Measurements from ENCODE around the gene FBXW11.

The FBXW11 gene

GRCh38 chr5:172044631-172045314 is 38.3 kb upstream of the FBXW11 start:
- H3K9ac ChIP-seq (ENCODE audit: low read depth, low read length, poor library complexity, severe bottlenecking) = no peak overlapping the region
- TF ChIP-seq, protein P1, sequence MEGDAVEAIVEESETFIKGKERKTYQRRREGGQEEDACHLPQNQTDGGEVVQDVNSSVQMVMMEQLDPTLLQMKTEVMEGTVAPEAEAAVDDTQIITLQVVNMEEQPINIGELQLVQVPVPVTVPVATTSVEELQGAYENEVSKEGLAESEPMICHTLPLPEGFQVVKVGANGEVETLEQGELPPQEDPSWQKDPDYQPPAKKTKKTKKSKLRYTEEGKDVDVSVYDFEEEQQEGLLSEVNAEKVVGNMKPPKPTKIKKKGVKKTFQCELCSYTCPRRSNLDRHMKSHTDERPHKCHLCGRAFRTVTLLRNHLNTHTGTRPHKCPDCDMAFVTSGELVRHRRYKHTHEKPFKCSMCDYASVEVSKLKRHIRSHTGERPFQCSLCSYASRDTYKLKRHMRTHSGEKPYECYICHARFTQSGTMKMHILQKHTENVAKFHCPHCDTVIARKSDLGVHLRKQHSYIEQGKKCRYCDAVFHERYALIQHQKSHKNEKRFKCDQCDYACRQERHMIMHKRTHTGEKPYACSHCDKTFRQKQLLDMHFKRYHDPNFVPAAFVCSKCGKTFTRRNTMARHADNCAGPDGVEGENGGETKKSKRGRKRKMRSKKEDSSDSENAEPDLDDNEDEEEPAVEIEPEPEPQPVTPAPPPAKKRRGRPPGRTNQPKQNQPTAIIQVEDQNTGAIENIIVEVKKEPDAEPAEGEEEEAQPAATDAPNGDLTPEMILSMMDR (conservative IDR thresholded peaks at IDR 0.05; ENCODE audit: low read length) = no peak
- no peak overlapping the region for H3K4me3 ChIP-seq (ENCODE audit: low read length, poor library complexity, severe bottlenecking)
- H3K9me3 ChIP-seq (ENCODE audit: insufficient read depth, low read depth, low read length) = no peaks in the 10 kb centered on the region
- no peak overlapping the region for H2AFZ ChIP-seq (ENCODE audit: low read length)
- no peaks in the 10 kb centered on the region for H3F3A ChIP-seq (ENCODE audit: low read depth)
- H3K4me1 ChIP-seq (ENCODE audit: insufficient read depth, low read length, poor library complexity, severe bottlenecking) = no peaks in the 10 kb centered on the region
- no peaks in the 10 kb centered on the region for H3K27me3 ChIP-seq (ENCODE audit: insufficient read depth, low read length, poor library complexity, severe bottlenecking)
- H3K4me2 ChIP-seq (ENCODE audit: low read depth, low read length, poor library complexity, severe bottlenecking) = no peak overlapping the region
- no peaks in the 10 kb centered on the region for H4K20me1 ChIP-seq (ENCODE audit: insufficient read depth, low read length, poor library complexity, severe bottlenecking)
- H3K9me2 ChIP-seq (replicated peaks; ENCODE audit: low read depth, low read length) = no peaks in the 10 kb centered on the region
- H3K79me2 ChIP-seq (ENCODE audit: insufficient read depth, low read length) = no peaks in the 10 kb centered on the region
- peaks cover 34% of the 10 kb centered on the region; the same call in 1 of the 2 replicates for H3K36me3 ChIP-seq (ENCODE audit: insufficient read depth, low read length)

GRCh38 chr5:172043865-172044264 is 37.4 kb upstream of the FBXW11 start:
- H3K27me3 ChIP-seq (ENCODE audit: insufficient read depth, low read length, poor library complexity, severe bottlenecking) = no peaks in the 10 kb centered on the region
- H3K9me2 ChIP-seq (replicated peaks; ENCODE audit: low read depth, low read length) = no peaks in the 10 kb centered on the region
- H3K4me1 ChIP-seq (ENCODE audit: insufficient read depth, low read length, poor library complexity, severe bottlenecking) = no peaks in the 10 kb centered on the region
- H3F3A ChIP-seq (ENCODE audit: low read depth) = no peaks in the 10 kb centered on the region
- no peak overlapping the region for H2AFZ ChIP-seq (ENCODE audit: low read length)
- H3K4me3 ChIP-seq (ENCODE audit: low read length, poor library complexity, severe bottlenecking) = no peak overlapping the region
- no peaks in the 10 kb centered on the region for H3K79me2 ChIP-seq (ENCODE audit: insufficient read depth, low read length)
- TF ChIP-seq, protein P1 (conservative IDR thresholded peaks at IDR 0.05; ENCODE audit: low read length) = no peak
- no peak for TF ChIP-seq EZH2phosphoT487 (IDR thresholded peaks at IDR 0.05; ENCODE audit: borderline replicate concordance)
- no peaks in the 10 kb centered on the region for H3K9me3 ChIP-seq (ENCODE audit: insufficient read depth, low read depth, low read length)
- H3K36me3 ChIP-seq (ENCODE audit: insufficient read depth, low read length) = peaks cover 26% of the 10 kb centered on the region; the same call in 1 of the 2 replicates
- H4K20me1 ChIP-seq (ENCODE audit: insufficient read depth, low read length, poor library complexity, severe bottlenecking) = no peaks in the 10 kb centered on the region
- H3K4me2 ChIP-seq (ENCODE audit: low read depth, low read length, poor library complexity, severe bottlenecking) = no peak overlapping the region
- H3K9ac ChIP-seq (ENCODE audit: low read depth, low read length, poor library complexity, severe bottlenecking) = no peak overlapping the region

- Histone ChIP-seq H3F3A (ENCODE audit: low read depth) (no peaks in the 10 kb centered on the region), H4K20me1 (ENCODE audit: insufficient read depth, low read length, poor library complexity, severe bottlenecking) (no peaks in the 10 kb centered on the region), H3K9me2 (replicated peaks; ENCODE audit: low read depth, low read length) (no peaks in the 10 kb centered on the region), H3K4me2 (ENCODE audit: low read depth, low read length, poor library complexity, severe bottlenecking) (no peak overlapping the region), H2AFZ (ENCODE audit: low read length) (no peak overlapping the region), H3K36me3 (ENCODE audit: insufficient read depth, low read length) (peaks cover 20% of the 10 kb centered on the region; the same call in 1 of the 2 replicates), H3K9ac (ENCODE audit: low read depth, low read length, poor library complexity, severe bottlenecking) (no peak overlapping the region), H3K9me3 (ENCODE audit: insufficient read depth, low read depth, low read length) (no peaks in the 10 kb centered on the region), H3K79me2 (ENCODE audit: insufficient read depth, low read length) (no peaks in the 10 kb centered on the region), H3K4me1 (ENCODE audit: insufficient read depth, low read length, poor library complexity, severe bottlenecking) (no peaks in the 10 kb centered on the region), H3K27me3 (ENCODE audit: insufficient read depth, low read length, poor library complexity, severe bottlenecking) (no peaks in the 10 kb centered on the region), H3K4me3 (ENCODE audit: low read length, poor library complexity, severe bottlenecking) (no peak overlapping the region)
- TF ChIP-seq, protein P1 (conservative IDR thresholded peaks at IDR 0.05; ENCODE audit: low read length) = no peak
- TF ChIP-seq EZH2phosphoT487 (IDR thresholded peaks at IDR 0.05; ENCODE audit: borderline replicate concordance) = no peak
These were observed 35.7 kb upstream of the FBXW11 start for GRCh38 chr5:172042183-172042582.

All from Loucy (cell line).